Measurements from ENCODE around the gene CHCHD3. TPM values are rescaled to one million over a fixed set of nuclear protein-coding genes. Genes with fewer than 3 reads are reported as not detected.
"Not testable (repeated sequence)": the region's sequence is repeated elsewhere in the genome, so short reads cannot be mapped to it uniquely, and the experiment has no call there.

Gene CHCHD3
- total RNA-seq, 2 donors from 2014 or later, result 36.1 to 43.0 TPM

GRCh38 chr7:132915647-132916046 lies 166.2 kb downstream of the CHCHD3 start:
- TF ChIP-seq CTCF (IDR thresholded peaks at IDR 0.05), result no peak
- Histone ChIP-seq H3K4me1 (ENCODE audit: control insufficient read depth in 1 of 2, low read depth in 2 of 2) (no peaks in the 10 kb centered on the region), H3K36me3 (no peaks in the 10 kb centered on the region), H3K27me3 (replicated peaks; ENCODE audit: insufficient read depth) (no peaks in the 10 kb centered on the region), H3K4me3 (no peak overlapping the region), H3K9me3 (no peaks in the 10 kb centered on the region), H3K27ac (no peak overlapping the region)
- DNase-seq (ENCODE audit: low spot score) (no peak), ATAC-seq (ENCODE audit: insufficient number of reproducible peaks, low FRiP score, low read depth) (no peak)

- Histone ChIP-seq H3K27me3 (replicated peaks; ENCODE audit: insufficient read depth) (no peaks in the 10 kb centered on the region), H3K27ac (no peak overlapping the region), H3K4me3 (no peak overlapping the region), H3K9me3 (no peaks in the 10 kb centered on the region), H3K36me3 (no peaks in the 10 kb centered on the region), H3K4me1 (ENCODE audit: control insufficient read depth in 1 of 2, low read depth in 2 of 2) (no peaks in the 10 kb centered on the region)
- ATAC-seq (ENCODE audit: insufficient number of reproducible peaks, low FRiP score, low read depth) (no peak), DNase-seq (ENCODE audit: low spot score) (no peak)
- no peak for TF ChIP-seq CTCF (IDR thresholded peaks at IDR 0.05)
These were observed 171.2 kb downstream of the CHCHD3 start for GRCh38 chr7:132910657-132911056.

GRCh38 chr7:132907380-132907940 lies 174.4 kb downstream of the CHCHD3 start:
- Histone ChIP-seq H3K4me1 (ENCODE audit: control insufficient read depth in 1 of 2, low read depth in 2 of 2) (no peaks in the 10 kb centered on the region), H3K4me3 (no peak overlapping the region), H3K27ac (no peak overlapping the region), H3K36me3 (no peaks in the 10 kb centered on the region), H3K9me3 (no peaks in the 10 kb centered on the region), H3K27me3 (replicated peaks; ENCODE audit: insufficient read depth) (no peaks in the 10 kb centered on the region)
- DNase-seq (ENCODE audit: low spot score) (no peak), ATAC-seq (ENCODE audit: insufficient number of reproducible peaks, low FRiP score, low read depth) (no peak)
- no peak for TF ChIP-seq CTCF (IDR thresholded peaks at IDR 0.05)

- Histone ChIP-seq H3K9me3 (no peaks in the 10 kb centered on the region), H3K4me3 (no peak overlapping the region), H3K27me3 (replicated peaks; ENCODE audit: insufficient read depth) (no peaks in the 10 kb centered on the region), H3K36me3 (no peaks in the 10 kb centered on the region), H3K4me1 (ENCODE audit: control insufficient read depth in 1 of 2, low read depth in 2 of 2) (no peaks in the 10 kb centered on the region), H3K27ac (no peak overlapping the region)
- ATAC-seq (ENCODE audit: insufficient number of reproducible peaks, low FRiP score, low read depth), result no peak
- TF ChIP-seq CTCF (IDR thresholded peaks at IDR 0.05), result no peak
- no peak for DNase-seq (ENCODE audit: low spot score)
These were observed 175.6 kb downstream of the CHCHD3 start for GRCh38 chr7:132906193-132906835.

- H3K9me3 ChIP-seq; H3K4me1 ChIP-seq (ENCODE audit: control insufficient read depth in 1 of 2, low read depth in 2 of 2); ATAC-seq (ENCODE audit: insufficient number of reproducible peaks, low FRiP score, low read depth); H3K27ac ChIP-seq; H3K36me3 ChIP-seq; H3K27me3 ChIP-seq (replicated peaks; ENCODE audit: insufficient read depth); H3K4me3 ChIP-seq; DNase-seq (ENCODE audit: low spot score): not testable (repeated sequence)
These were observed 176.8 kb downstream of the CHCHD3 start for GRCh38 chr7:132905136-132905535.

GRCh38 chr7:132904209-132904608 lies 177.7 kb downstream of the CHCHD3 start:
- no peak overlapping the region for H3K4me3 ChIP-seq
- H3K27me3 ChIP-seq (replicated peaks; ENCODE audit: insufficient read depth), result no peaks in the 10 kb centered on the region
- no peak for TF ChIP-seq CTCF (IDR thresholded peaks at IDR 0.05)
- no peak overlapping the region for H3K27ac ChIP-seq
- no peaks in the 10 kb centered on the region for H3K4me1 ChIP-seq (ENCODE audit: control insufficient read depth in 1 of 2, low read depth in 2 of 2)
- no peaks in the 10 kb centered on the region for H3K36me3 ChIP-seq
- no peaks in the 10 kb centered on the region for H3K9me3 ChIP-seq
- DNase-seq (ENCODE audit: low spot score), result no peak
- no peak for ATAC-seq (ENCODE audit: insufficient number of reproducible peaks, low FRiP score, low read depth)

- not testable (repeated sequence) for H3K27ac ChIP-seq; H3K27me3 ChIP-seq (replicated peaks; ENCODE audit: insufficient read depth); H3K4me1 ChIP-seq (ENCODE audit: control insufficient read depth in 1 of 2, low read depth in 2 of 2); DNase-seq (ENCODE audit: low spot score); H3K36me3 ChIP-seq; H3K9me3 ChIP-seq; ATAC-seq (ENCODE audit: insufficient number of reproducible peaks, low FRiP score, low read depth); H3K4me3 ChIP-seq
These were observed 179.6 kb downstream of the CHCHD3 start for GRCh38 chr7:132902294-132902693.

Data from thoracic aorta (tissue), 2 donors.